HEK293 (cell line): ENCODE measurements around the gene TBC1D22A.

ENCODE experiments used
- ATF2 ChIP-seq: fragments of 450-650 bp; formaldehyde crosslinking; IDR thresholded peaks from 2 replicates; pipeline ENCODE4 v1.5.1; 2016; ENCODE audit warnings: missing biosample characterization, missing genetic modification characterization, low read depth
- CTCF ChIP-seq: fragments of 450-650 bp; formaldehyde crosslinking; IDR thresholded peaks from 2 replicates; pipeline ENCODE4 v1.5.1; 2016; ENCODE audit warnings: missing biosample characterization, missing genetic modification characterization
- KLF1 ChIP-seq: fragments of 450-650 bp; formaldehyde crosslinking; IDR thresholded peaks from 2 replicates; pipeline ENCODE4 v1.5.1; 2016; ENCODE audit warnings: missing biosample characterization, missing genetic modification characterization
- PRDM10 ChIP-seq: fragments of 450-650 bp; formaldehyde crosslinking; IDR thresholded peaks from 2 replicates; pipeline ENCODE4 v1.5.1; 2016; ENCODE audit warnings: missing biosample characterization, missing genetic modification characterization
- SP3 ChIP-seq: fragments of 450-650 bp; formaldehyde crosslinking; IDR thresholded peaks from 2 replicates; pipeline ENCODE4 v1.5.1; 2016; ENCODE audit warnings: missing biosample characterization, missing genetic modification characterization
- TSHZ1 ChIP-seq: fragments of 450-650 bp; formaldehyde crosslinking; IDR thresholded peaks from 2 replicates; pipeline ENCODE4 v1.5.1; 2016; ENCODE audit warnings: missing biosample characterization, missing genetic modification characterization, borderline replicate concordance
- YY1 ChIP-seq: fragments of 450-650 bp; formaldehyde crosslinking; IDR thresholded peaks from 2 replicates; pipeline ENCODE4 v1.5.1; 2018; ENCODE audit warnings: missing biosample characterization, missing genetic modification characterization
- ZFP3 ChIP-seq: fragments of 450-650 bp; formaldehyde crosslinking; IDR thresholded peaks from 2 replicates; pipeline ENCODE4 v1.5.1; 2016; ENCODE audit warnings: low read depth, missing biosample characterization, missing genetic modification characterization
- ZNF169 ChIP-seq: fragments of 450-650 bp; formaldehyde crosslinking; IDR thresholded peaks from 2 replicates; pipeline ENCODE4 v1.5.1; 2016; ENCODE audit warnings: missing biosample characterization, missing genetic modification characterization
- ZNF211 ChIP-seq: fragments of 450-650 bp; formaldehyde crosslinking; IDR thresholded peaks from 2 replicates; pipeline ENCODE4 v1.5.1; 2016; ENCODE audit warnings: low read depth, missing biosample characterization, missing genetic modification characterization
- ZNF433 ChIP-seq: fragments of 450-650 bp; formaldehyde crosslinking; IDR thresholded peaks from 2 replicates; pipeline ENCODE4 v1.5.1; 2016; ENCODE audit warnings: missing biosample characterization, missing genetic modification characterization, low read depth
- ZNF473 ChIP-seq: fragments of 450-650 bp; formaldehyde crosslinking; IDR thresholded peaks from 2 replicates; pipeline ENCODE4 v1.5.1; 2017; ENCODE audit warnings: missing biosample characterization, missing genetic modification characterization
- ZNF624 ChIP-seq: fragments of 450-650 bp; formaldehyde crosslinking; IDR thresholded peaks from 2 replicates; pipeline ENCODE4 v1.5.1; 2017; ENCODE audit warnings: missing biosample characterization, missing genetic modification characterization
- ZNF792 ChIP-seq: fragments of 450-650 bp; formaldehyde crosslinking; IDR thresholded peaks from 2 replicates; pipeline ENCODE4 v1.5.1; 2016; ENCODE audit warnings: missing biosample characterization, missing genetic modification characterization

GRCh38 chr22:46792061-46792796 is 29.8 kb downstream of the TBC1D22A start:
- TF ChIP-seq CTCF (tag by site-specific recombination) (no peak), PRDM10 (tag by site-specific recombination) (no peak), ZNF473 (tag by site-specific recombination) (no peak), SP3 (tag by site-specific recombination) (no peak), TSHZ1 (tag by site-specific recombination) (no peak), YY1 (tag by site-specific recombination) (no peak), ZNF624 (tag by site-specific recombination) (no peak), ATF2 (tag by site-specific recombination) (no peak), ZFP3 (tag by site-specific recombination) (no peak), KLF1 (tag by site-specific recombination) (no peak), ZNF169 (tag by site-specific recombination) (no peak), ZNF433 (tag by site-specific recombination) (no peak), ZNF792 (tag by site-specific recombination) (no peak), ZNF211 (tag by site-specific recombination) (no peak)
